ENCODE measurements around the gene METTL23.
A peak's percentile ranks its signal among the peaks of the same experiment; 100 is the strongest.
"Not testable (repeated sequence)": the region's sequence is repeated elsewhere in the genome, so short reads cannot be mapped to it uniquely, and the experiment has no call there.

Gene METTL23

GRCh38 chr17:76695059-76695831 is 31.4 kb upstream of the METTL23 start:
- DNase-seq (ENCODE audit: low spot score): no peak

- no peak for DNase-seq (ENCODE audit: low spot score)
Observed at GRCh38 chr17:76696763-76697701, 29.6 kb upstream of the METTL23 start.

GRCh38 chr17:76697702-76698465 is 28.8 kb upstream of the METTL23 start:
- no peak for DNase-seq (ENCODE audit: low spot score)

- DNase-seq (ENCODE audit: low spot score): not testable (repeated sequence)
Observed at GRCh38 chr17:76698466-76698977, 28.1 kb upstream of the METTL23 start.

- DNase-seq (ENCODE audit: low spot score): no peak
Observed at GRCh38 chr17:76700270-76700616, 26.4 kb upstream of the METTL23 start.

GRCh38 chr17:76700617-76701470 is 25.8 kb upstream of the METTL23 start:
- no peak for DNase-seq (ENCODE audit: low spot score)

- no peak for DNase-seq (ENCODE audit: low spot score)
Observed at GRCh38 chr17:76701471-76701967, 25.1 kb upstream of the METTL23 start.

GRCh38 chr17:76702076-76702475 is 24.6 kb upstream of the METTL23 start:
- no peak for DNase-seq (ENCODE audit: low spot score)

GRCh38 chr17:76702941-76703637 is 23.6 kb upstream of the METTL23 start:
- DNase-seq (ENCODE audit: low spot score): no peak

GRCh38 chr17:76704805-76705204 is 21.8 kb upstream of the METTL23 start:
- DNase-seq (ENCODE audit: low spot score): no peak

- DNase-seq (ENCODE audit: low spot score): no peak
Observed at GRCh38 chr17:76706817-76707216, 19.8 kb upstream of the METTL23 start.

- DNase-seq (ENCODE audit: low spot score): no peak
Observed at GRCh38 chr17:76707985-76708807, 18.4 kb upstream of the METTL23 start.

- no peak for DNase-seq (ENCODE audit: low spot score)
Observed at GRCh38 chr17:76709077-76709950, 17.3 kb upstream of the METTL23 start.

GRCh38 chr17:76709951-76710862 is 16.4 kb upstream of the METTL23 start:
- not testable (repeated sequence) for DNase-seq (ENCODE audit: low spot score)

GRCh38 chr17:76710863-76711611 is 15.6 kb upstream of the METTL23 start, which contains the start of gene MXRA7:
MXRA7 (minus strand) TSS chr17:76710965; CDS start chr17:76710946, 19 bp downstream.
- DNase-seq (ENCODE audit: low spot score): peak; percentile 75

- DNase-seq (ENCODE audit: low spot score): not testable (repeated sequence)
Observed at GRCh38 chr17:76712321-76712720, 14.3 kb upstream of the METTL23 start.

Data from HuH-7.5 (cell line).